ENCODE results near the gene HMGCR. TPM values are rescaled to one million over a fixed set of nuclear protein-coding genes. Genes with fewer than 3 reads are reported as not detected.
"Not testable (repeated sequence)": the region's sequence is repeated elsewhere in the genome, so short reads cannot be mapped to it uniquely, and the experiment has no call there.

Gene HMGCR
- total RNA-seq, 1 donor from 2014 or later, result 321 TPM

- Mint-ChIP-seq H3K27ac (ENCODE audit: unreplicated experiment) (no peak overlapping the region), H3K27me3 (ENCODE audit: low read depth) (no peaks in the 10 kb centered on the region), H3K4me3 (no peak overlapping the region), H3K36me3 (ENCODE audit: low read depth) (no peaks in the 10 kb centered on the region), H3K4me1 (no peaks in the 10 kb centered on the region), H3K9me3 (no peaks in the 10 kb centered on the region)
- no peak for DNase-seq (ENCODE audit: low read depth, low spot score)
- TF ChIP-seq, protein P1, sequence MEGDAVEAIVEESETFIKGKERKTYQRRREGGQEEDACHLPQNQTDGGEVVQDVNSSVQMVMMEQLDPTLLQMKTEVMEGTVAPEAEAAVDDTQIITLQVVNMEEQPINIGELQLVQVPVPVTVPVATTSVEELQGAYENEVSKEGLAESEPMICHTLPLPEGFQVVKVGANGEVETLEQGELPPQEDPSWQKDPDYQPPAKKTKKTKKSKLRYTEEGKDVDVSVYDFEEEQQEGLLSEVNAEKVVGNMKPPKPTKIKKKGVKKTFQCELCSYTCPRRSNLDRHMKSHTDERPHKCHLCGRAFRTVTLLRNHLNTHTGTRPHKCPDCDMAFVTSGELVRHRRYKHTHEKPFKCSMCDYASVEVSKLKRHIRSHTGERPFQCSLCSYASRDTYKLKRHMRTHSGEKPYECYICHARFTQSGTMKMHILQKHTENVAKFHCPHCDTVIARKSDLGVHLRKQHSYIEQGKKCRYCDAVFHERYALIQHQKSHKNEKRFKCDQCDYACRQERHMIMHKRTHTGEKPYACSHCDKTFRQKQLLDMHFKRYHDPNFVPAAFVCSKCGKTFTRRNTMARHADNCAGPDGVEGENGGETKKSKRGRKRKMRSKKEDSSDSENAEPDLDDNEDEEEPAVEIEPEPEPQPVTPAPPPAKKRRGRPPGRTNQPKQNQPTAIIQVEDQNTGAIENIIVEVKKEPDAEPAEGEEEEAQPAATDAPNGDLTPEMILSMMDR (conservative IDR thresholded peaks at IDR 0.05), result no peak
Observed at GRCh38 chr5:75310212-75310611, 26.8 kb upstream of the HMGCR start.

DNA sequence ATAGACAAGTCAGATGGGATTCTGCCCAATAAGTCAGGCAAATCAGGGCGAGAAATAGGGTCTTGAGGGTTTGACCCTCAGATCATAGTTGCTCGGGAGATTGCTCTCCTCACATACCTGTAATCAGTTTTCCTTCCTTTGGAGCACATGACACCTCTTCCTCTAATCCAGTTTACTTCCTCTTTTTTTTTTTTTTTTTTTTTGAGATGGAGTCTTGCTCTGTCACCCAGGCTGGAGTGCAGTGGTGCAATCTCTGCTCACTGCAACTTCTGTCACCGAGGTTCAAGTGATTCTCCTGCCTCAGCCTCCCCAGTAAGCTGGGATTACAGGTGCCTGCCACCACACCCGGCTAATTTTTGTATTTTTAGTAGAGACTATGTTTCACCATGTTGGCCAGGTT is 17.9 kb upstream of the HMGCR start:
- DNase-seq (ENCODE audit: low read depth, low spot score); H3K36me3 Mint-ChIP-seq (ENCODE audit: low read depth); H3K4me3 Mint-ChIP-seq; H3K4me1 Mint-ChIP-seq; H3K27me3 Mint-ChIP-seq (ENCODE audit: low read depth); H3K9me3 Mint-ChIP-seq; H3K27ac Mint-ChIP-seq (ENCODE audit: unreplicated experiment): not testable (repeated sequence)

GRCh38 chr5:75319638-75320037 is 17.4 kb upstream of the HMGCR start:
- Mint-ChIP-seq H3K4me1 (peaks cover 14% of the 10 kb centered on the region), H3K4me3 (no peak overlapping the region), H3K27ac (ENCODE audit: unreplicated experiment) (no peak overlapping the region), H3K27me3 (ENCODE audit: low read depth) (no peaks in the 10 kb centered on the region), H3K9me3 (no peaks in the 10 kb centered on the region), H3K36me3 (ENCODE audit: low read depth) (no peaks in the 10 kb centered on the region)
- TF ChIP-seq, protein P1 (conservative IDR thresholded peaks at IDR 0.05), result no peak
- no peak for DNase-seq (ENCODE audit: low read depth, low spot score)

GRCh38 chr5:75320371-75320770 is 16.6 kb upstream of the HMGCR start:
- no peak for DNase-seq (ENCODE audit: low read depth, low spot score)
- Mint-ChIP-seq H3K4me1 (peaks cover 14% of the 10 kb centered on the region), H3K4me3 (no peak overlapping the region), H3K9me3 (no peaks in the 10 kb centered on the region), H3K36me3 (ENCODE audit: low read depth) (no peaks in the 10 kb centered on the region), H3K27me3 (ENCODE audit: low read depth) (no peaks in the 10 kb centered on the region), H3K27ac (ENCODE audit: unreplicated experiment) (no peak overlapping the region)
- TF ChIP-seq, protein P1 (conservative IDR thresholded peaks at IDR 0.05), result no peak

- DNase-seq (ENCODE audit: low read depth, low spot score), result no peak
- Mint-ChIP-seq H3K9me3 (no peaks in the 10 kb centered on the region), H3K27me3 (ENCODE audit: low read depth) (no peaks in the 10 kb centered on the region), H3K27ac (ENCODE audit: unreplicated experiment) (no peak overlapping the region), H3K4me1 (peaks cover 14% of the 10 kb centered on the region), H3K4me3 (no peak overlapping the region), H3K36me3 (ENCODE audit: low read depth) (no peaks in the 10 kb centered on the region)
- TF ChIP-seq, protein P1 (conservative IDR thresholded peaks at IDR 0.05), result no peak
Observed at GRCh38 chr5:75322066-75322465, 15.0 kb upstream of the HMGCR start.

DNA sequence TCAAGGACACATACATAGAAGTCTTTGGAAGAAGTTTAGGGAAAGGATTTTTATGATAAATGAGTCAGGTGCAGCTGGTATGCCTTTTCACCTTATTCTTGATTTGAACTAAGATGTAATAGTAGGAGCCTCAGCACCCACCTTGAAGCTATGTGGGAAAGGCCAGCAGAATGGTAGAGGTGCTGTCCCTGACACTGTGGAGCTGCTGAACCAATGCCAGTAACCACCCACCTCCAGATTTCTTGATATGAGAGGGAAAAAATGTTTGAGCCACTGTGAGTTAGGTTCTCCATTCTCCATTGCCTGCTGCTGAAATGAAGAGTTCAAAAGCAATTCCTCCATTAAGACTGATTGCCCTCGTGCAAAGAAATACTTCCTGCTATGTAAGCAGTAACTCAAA is 12.2 kb upstream of the HMGCR start:
- TF ChIP-seq, protein P1 (conservative IDR thresholded peaks at IDR 0.05), result no peak
- no peaks in the 10 kb centered on the region for H3K36me3 Mint-ChIP-seq (ENCODE audit: low read depth)
- no peak for DNase-seq (ENCODE audit: low read depth, low spot score)

More for the DNA sequence above, 12.2 kb upstream of the HMGCR start:
- Mint-ChIP-seq H3K27me3 (ENCODE audit: low read depth) (no peaks in the 10 kb centered on the region), H3K4me1 (peaks cover 14% of the 10 kb centered on the region), H3K9me3 (no peaks in the 10 kb centered on the region), H3K27ac (ENCODE audit: unreplicated experiment) (no peak overlapping the region), H3K4me3 (no peak overlapping the region)
